ENCODE data around the gene CSMD2.

CSMD2 gene

DNA sequence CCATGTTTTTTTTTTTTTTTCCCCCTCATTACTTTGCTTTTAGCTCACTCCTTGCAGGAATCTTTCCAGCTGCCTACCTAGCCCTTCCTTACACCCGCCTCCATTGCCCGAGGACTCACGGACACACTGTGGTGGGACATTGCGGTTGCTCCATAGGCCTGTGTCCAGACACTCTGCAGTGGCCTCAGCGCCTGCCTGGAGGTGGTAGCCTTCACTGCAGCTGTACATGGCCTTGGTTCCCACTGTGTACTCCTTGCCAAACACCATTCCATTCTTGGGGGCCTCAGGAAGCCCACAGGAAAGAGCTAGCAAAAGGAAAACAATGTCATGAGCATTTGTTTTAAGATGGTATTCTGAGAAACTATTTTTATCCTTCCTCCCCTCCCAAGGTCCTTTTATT, 592.6 kb downstream of the CSMD2 start:
- no peak for DNase-seq (ENCODE audit: low read depth in 1 of 2, low spot score in 1 of 2)

DNA sequence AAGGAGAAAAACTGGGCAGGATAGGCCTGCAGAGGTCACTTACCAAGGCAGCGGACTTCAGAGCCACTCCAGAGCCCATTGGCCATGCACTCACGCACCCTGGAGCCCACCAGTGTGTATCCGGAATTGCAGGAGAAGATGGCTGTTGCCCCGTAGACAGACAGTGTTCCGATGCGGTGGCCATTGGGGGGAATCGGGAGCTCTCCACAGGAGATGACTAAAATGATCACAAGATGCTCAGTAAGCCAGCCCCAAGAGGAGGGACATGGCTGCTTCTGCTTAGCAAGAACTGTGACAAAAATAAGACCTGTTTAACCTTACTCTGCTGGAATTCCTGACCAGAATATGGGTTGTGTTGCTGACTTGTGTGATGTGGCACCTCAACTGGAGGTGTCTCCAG, 595.7 kb downstream of the CSMD2 start:
- DNase-seq (ENCODE audit: low read depth in 1 of 2, low spot score in 1 of 2), result no peak

DNA sequence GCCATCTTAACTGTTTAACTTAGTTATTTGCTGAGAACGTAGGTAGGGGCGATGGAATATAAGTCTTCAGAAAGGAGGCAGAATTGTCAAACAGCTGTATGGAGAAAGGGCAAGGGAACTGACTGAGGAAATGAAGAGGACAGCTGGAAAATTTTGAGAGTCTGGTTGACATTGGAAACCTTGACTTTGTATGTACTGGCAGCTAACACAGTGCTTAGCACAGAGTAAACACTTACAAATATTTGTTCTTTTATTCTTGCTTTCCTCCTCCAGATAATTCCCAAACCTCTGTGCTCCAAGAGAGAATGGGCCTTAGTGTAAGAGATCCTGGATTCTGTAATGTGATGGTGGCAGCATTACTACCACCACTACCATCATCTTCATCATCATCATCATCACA, 601.3 kb downstream of the CSMD2 start:
- DNase-seq (ENCODE audit: low read depth in 1 of 2, low spot score in 1 of 2), result no peak

DNA sequence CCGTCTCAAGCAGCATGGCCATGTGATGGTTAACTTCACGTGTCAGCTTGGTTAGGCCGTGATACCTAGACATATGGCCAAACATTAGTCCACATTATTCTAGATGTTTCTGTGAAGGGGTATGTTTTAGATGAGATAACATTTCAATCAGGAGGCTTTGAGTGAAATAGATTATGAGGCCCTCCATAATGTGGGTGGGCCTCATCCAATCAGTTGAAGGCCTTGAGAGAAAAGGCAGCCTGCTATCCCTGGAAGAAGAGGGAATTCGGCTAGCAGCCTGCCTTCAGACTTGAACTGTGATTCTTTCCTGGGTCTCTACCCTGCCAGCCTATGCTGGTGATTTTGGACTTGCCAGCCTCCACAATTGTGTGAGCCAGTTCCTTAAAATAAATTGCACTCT, 602.5 kb downstream of the CSMD2 start:
- no peak for DNase-seq (ENCODE audit: low read depth in 1 of 2, low spot score in 1 of 2)

DNA sequence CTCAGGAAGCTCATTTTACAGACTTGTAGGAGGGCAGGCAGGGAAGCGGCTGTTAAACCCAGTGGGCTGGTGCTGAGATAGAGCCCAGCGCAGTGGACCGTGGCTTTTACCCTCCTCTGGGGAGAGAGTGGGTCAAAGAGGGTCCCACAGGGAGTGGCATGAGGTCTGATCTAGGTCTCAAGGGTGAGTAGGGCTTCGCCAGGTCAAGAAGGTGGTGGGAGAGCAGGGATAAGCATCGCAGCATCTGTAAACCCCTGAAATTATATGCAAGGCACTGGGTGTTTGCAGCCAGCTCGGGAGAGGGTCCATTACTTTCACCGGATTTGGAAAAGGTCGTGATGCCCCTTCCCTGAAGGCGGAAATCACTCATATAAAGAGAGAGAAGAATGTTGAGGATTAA, 603.5 kb downstream of the CSMD2 start:
- DNase-seq (ENCODE audit: low read depth in 1 of 2, low spot score in 1 of 2), result no peak

DNA sequence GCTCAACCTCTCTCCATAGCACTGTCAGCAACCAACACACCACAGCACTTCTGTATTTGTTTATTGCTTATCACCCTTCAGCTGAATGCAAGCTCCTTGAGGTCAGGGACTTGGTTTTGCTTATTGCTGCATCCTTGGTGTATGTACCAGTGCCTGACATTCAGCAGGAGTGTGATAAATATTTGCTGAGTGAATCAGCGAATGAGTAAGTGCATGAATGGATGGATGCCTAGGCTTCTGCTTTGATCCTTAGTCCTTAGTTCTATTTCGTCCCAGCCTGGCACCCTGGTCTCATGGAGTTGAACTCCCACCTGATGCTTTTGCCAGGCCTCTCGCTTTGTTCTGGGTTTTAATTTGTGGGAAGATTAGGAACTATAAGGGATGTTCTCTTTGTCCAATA, 604.4 kb downstream of the CSMD2 start:
- DNase-seq (ENCODE audit: low read depth in 1 of 2, low spot score in 1 of 2), result no peak

DNA sequence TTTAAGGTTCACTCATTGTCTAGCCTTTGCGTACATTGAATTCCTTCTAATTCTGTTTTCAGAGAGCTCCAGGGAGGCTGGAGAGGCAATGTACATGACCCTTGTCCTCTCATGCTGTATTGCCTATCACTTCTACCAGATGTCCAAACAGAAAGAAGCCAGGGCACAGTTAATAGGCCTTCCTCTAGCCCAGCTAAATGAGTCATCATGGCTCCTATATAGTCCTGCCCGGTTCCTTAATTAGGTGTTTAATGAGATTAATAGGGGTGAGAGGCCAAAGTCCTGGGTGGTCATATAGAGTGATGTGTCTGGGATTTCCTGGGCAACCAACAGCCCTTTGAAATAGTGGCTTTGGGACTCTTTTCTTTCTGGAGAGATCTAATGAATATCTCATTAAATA, 616.3 kb downstream of the CSMD2 start:
- DNase-seq (ENCODE audit: low read depth in 1 of 2, low spot score in 1 of 2), result no peak

DNA sequence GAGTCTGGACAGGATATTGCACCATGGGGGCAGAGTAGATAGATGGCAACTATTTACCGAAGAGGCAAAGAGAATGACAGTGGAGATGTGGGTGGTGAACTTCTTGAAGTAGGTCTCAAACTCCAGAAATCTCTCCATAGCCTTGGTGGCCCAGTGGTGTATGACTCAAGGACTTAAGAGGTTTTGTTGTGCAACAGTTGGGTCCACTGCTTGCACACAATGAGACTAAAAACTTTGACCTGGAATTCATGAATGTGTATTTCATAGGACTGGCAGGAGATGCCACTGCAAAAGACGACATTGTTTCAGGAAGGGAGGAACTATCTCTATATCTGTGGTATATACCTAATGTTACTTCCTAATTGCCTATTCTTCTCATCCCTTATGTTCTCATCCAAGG, 616.7 kb downstream of the CSMD2 start:
- DNase-seq (ENCODE audit: low read depth in 1 of 2, low spot score in 1 of 2), result no peak

DNA sequence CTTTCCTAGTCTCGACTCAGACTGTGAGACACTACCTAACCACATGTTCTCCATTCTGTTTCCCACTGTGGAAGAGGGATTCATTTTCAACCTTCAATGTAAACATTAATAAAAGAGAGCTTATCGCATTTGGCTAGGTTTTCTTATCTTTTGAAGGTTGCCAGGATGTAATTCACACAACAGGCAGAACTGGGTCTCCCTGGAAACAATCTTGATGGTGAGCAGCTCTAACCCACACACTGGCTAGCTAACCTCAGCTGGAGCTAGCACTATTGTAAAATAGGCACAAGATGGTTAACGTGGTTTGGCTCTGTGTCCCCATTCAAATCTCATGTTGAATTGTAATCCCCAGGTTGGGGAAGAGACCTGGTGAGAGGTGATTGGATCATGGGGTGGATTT, 617.5 kb downstream of the CSMD2 start:
- DNase-seq (ENCODE audit: low read depth in 1 of 2, low spot score in 1 of 2), result no peak

DNA sequence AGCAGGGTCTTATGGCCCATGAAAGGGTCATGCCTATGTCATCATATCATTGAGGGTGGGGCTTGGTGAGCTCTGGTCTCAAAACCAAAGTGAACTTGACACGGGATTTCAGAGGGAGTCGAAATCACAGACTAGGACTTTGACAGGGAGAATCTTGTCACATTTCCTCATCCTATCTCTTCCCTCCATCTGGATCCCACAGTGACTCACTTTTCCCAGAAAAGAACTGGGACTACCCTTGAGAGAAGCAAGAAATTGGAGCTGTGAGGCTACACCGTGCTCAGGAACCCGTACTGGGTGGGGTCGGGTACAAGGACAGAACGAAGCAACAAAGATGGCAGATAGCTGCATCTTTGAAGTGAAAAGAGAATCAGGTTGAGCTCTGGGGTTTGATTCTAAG, 623.1 kb downstream of the CSMD2 start:
- no peak for DNase-seq (ENCODE audit: low read depth in 1 of 2, low spot score in 1 of 2)

DNA sequence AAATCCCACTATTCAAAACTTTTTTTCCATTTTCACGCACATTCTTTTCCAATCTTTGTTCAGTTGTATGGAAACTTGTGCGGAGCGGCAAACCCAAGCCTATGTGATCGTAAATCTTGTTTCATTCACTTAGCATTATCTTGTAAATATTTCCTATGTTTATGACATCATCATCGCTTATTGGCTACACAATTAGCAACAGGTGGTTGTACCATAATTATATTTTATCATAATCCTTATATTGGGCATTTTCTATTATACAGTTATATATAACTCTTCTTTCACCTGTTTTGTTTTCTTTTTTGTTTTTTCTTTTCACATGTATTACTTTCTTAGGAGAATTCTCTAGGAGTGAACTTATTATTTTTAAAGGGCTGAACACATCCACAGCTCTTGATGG, 627.1 kb downstream of the CSMD2 start:
- DNase-seq (ENCODE audit: low read depth in 1 of 2, low spot score in 1 of 2), result no peak

DNA sequence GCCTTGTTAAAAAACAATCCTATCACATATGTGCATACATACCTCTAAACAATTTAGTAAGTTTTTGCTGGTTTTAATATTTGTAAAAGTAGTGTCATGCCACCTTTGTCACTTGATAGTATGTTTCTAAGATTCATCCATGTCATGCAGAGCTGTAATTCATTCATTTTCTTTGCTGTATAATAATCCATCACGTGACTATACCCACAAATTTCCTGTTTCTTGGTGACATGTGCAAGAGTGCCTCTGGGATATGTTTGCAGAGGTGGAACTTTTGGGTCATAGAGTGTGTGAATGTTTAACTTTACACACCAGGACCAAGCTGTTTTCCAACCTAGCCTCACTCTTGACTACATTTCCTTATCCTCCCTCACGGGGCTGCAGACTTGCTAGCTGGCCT, 629.7 kb downstream of the CSMD2 start:
- no peak for DNase-seq (ENCODE audit: low read depth in 1 of 2, low spot score in 1 of 2)

DNA sequence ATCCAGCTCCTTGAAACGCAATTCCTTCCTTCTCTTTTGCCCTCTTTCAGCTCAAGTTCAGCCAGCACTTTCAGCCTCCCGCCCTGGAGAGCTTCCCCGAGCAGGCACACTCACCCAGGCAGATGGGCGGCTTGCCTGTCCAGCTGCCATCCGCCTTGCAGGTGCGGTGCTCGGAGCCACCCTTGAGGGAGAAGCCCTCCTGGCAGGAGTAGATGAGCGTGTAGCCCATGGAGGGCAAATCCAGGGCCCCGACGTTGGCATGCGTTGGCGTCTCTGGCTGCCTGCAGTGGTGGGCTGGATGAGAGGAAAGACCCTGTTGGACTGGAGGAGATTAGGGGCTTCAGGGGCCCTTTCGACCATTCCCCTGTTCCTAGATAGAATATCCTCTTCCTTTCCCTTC, 632.1 kb downstream of the CSMD2 start:
- no peak for DNase-seq (ENCODE audit: low read depth in 1 of 2, low spot score in 1 of 2)

DNA sequence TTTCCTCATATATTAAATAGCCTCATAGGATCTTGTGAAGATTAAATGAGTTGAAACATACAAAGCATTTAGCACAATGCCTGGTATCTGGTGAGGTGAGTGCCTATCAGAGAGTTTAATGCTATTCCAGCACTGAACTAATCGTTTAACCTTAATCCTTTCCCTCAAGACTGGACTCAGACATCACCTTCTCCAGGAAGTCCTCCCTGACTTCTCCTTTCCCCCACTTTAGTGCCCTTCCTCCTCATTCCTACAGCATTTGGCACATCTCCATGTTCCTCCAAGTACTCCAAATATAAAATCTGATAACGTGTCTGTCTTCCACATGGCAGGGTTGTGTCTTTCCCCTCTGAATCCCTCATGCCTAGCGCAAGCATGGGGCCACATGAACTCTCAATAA, 632.8 kb downstream of the CSMD2 start:
- DNase-seq (ENCODE audit: low read depth in 1 of 2, low spot score in 1 of 2), result no peak

DNA sequence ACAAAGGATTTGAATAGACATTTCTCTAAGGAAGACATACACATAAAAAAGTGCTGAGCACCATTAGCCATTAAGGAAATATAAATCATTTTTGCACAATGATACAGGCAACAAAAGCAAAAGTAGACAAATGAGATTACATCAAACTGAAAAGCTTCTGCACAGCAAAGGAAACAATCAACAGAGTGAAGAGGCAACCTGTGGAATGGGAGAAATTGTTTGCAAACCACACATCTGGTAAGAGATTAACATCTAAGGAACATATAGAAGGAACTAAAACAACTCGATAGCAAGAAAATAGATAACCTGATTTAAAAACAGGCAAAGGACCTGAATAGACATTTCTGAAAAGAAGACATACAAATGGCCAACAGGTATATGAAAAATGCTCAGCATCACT, 635.1 kb downstream of the CSMD2 start:
- DNase-seq (ENCODE audit: low read depth in 1 of 2, low spot score in 1 of 2), result no peak

DNA sequence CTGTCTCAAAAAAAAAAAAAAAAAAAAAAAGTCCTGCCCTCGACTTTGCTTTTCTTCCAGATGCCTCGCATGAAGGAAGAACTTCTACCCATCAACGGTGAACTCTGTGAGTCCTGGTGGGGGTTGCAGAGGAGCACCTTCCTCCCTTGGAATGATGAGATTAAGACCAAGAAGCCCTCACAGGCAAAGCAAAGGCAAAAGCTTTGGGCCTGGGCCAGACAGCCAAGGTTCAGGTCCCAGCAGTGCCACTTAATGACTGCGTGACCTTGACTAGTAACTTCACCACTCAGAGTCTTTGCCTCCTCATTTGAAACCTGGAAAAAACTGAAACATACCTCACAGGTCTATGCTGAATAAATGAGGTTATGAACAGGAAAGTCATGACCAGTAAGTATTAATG, 637.1 kb downstream of the CSMD2 start:
- no peak for DNase-seq (ENCODE audit: low read depth in 1 of 2, low spot score in 1 of 2)

DNA sequence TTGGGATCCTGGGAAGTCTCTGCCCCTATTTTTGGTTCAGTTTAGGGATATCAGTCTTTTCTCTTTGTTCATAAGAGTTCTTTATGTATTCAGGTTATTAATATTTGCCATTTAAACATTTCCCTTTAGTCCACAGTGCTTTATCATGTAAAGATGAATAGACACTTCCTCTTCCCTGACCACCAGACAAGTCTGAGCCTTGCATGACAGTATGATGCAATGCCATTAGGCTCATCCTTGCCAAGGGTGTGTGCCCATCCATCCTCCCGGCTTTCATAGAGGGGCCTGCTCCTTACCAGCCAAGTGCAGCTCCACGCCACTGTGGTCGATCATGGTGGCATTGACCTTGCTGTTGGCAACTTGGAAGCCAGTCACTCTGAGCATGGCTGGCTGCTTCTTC, 640.4 kb downstream of the CSMD2 start:
- no peak for DNase-seq (ENCODE audit: low read depth in 1 of 2, low spot score in 1 of 2)

DNA sequence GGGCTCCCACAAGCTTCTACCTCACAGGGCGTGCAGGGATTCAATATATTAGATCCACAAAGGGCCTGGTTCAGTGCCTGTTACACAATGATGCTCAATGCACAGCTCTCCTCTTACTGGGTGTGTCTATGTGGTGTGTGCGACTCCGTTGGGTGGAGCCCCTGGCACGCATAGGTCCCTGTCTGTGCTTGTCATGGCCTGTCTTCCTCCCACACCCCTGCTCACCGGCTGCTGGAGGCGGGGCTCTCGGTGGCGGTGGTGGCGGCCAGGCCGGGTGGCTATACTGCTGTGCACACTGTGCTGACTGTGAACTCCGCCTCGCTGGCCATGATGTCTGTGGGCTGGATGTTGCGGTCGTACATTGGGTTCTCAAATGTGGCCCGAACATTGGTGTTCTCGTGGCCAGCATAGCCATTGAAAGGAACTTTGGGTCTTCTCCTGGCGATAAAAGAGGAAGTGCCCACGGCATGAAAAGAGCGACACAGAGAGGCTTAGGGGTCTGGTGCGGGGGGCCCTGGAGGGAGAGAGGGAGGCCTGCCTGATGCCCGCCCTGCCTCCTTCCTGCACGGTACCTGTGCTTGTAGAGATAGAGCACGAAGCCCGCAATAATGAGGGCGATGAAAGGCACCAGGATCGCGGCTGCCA, 645.7 kb downstream of the CSMD2 start:
- no peak for DNase-seq (ENCODE audit: low read depth in 1 of 2, low spot score in 1 of 2)

DNA sequence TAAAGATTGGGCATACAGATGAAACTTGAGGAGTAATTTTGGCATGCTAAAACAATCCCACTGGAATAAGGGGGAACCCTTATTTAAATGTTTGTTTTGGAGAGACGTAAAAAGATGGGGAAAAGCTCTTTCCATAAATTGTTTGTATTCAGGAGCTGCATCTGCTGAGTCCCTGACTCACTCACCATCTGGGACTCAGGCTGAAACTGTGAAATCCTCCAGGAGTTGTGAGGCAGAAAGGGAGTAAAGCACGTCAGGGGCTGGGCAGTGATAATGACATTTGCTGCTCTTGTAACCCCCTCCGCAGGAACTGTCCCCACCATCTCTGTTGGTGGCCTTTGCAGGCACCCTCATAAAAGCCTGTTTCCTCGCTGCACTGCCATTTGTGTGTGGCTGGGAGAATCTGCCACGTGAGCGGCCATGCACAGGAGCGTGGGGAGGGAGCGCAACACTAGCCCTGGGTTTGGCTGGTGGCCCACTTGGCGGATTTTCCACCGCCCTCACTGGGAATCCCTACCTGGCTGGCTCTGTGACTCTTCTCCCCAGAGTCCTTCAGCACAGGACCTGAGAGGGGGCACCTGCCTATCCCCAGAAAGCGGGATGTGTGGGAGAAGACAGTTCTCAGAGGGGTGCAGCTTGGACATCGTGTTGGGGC, 647.3 kb downstream of the CSMD2 start:
- DNase-seq (ENCODE audit: low read depth in 1 of 2, low spot score in 1 of 2), result no peak

DNA sequence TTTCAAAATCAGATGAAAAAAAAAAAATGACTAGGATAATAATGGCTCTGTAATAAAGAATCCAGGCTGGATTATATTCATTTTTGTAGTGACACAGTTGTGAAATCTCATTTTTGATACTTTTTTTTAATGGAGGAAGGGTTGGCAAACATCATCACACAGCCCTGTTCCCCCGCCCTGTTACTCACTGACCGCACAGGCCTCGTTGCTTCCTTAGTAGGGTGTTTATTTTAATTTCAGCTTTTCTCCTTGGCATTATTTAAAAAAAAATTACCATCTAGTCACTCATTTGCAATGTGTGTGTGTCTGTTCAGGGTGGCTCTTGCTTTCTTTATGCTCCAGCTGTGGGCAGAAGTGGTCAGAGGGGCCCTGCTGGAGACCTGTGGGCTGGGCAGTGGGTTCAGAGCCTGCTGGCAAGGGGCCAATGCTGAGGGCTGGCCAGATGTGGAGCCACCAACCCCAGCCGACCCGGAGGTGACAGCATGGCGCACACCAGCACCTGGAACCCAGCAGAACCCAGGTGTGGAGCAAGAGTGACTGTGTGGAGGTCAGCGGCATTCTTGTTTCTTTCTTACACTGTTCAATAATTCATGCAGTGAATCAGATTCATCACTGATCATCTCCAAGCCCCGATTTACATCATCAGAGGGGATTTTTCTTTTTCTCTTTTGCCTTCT, 648.0 kb downstream of the CSMD2 start:
- no peak for DNase-seq (ENCODE audit: low read depth in 1 of 2, low spot score in 1 of 2)

DNA sequence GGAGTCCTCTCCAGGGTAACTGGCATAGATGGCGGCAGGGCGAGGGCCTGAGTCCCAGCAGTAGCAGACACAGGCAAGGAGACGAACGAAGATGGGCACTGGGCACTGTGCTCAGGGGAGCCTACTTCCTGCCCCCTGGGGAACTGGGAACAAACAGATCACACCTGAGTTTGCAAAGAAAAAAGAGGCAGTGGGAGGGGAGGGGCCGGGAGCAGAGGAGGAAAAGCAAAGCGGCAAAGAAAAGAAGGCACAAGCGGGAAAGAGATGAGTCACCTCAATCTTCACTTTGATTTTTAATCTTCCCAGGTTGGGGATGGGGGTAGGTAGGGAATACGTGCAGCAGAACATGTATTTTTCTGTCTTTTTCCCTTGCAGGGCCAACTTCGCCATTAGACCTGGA, 648.6 kb downstream of the CSMD2 start:
- no peak for DNase-seq (ENCODE audit: low read depth in 1 of 2, low spot score in 1 of 2)

DNA sequence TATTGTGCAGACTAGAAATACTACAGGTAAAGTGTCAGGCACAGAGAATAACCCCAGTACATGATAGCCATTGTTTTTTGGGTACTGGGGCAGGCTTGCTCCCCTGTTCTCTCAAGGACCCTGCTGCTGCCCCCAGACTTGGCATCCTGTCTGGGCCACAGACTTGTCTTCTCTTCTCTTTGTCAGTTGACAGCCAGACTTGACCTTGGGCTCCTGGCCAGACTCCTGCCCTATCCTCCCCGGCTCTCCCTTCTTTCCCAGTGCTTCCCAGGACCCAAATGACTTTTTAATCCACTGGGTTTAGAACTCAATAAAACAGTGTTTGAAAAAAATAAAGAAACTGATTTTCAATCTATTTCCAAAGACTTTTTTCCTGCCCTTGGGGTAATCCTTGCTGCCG, 649.4 kb downstream of the CSMD2 start:
- DNase-seq (ENCODE audit: low read depth in 1 of 2, low spot score in 1 of 2), result no peak

DNA sequence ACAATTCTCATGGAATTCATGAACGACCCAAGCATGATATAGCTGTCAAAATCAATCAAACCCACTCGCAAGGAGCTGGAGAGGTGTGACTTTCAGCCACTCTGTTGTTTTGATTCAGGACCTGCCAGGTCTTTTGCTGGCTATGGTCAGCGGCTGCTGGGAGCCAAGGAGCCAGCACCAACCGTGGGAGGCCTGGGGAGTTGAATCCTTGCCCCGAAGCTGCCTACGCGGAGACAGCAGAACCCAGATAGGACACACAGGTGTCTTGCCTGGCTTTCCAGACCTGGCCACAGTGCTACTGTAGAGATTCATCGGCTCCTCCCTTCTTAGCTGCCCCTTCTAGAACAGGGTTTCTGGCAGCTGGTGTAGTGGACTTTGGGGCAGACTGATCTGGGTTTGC, 649.9 kb downstream of the CSMD2 start:
- DNase-seq (ENCODE audit: low read depth in 1 of 2, low spot score in 1 of 2), result no peak

All from activated CD4-positive, alpha-beta T cell treated with anti-CD3 and anti-CD28 coated beads, Interleukin-2, amount 50 U/mL, for 24 hours (primary cell).